H1 (cell line): ENCODE measurements around the gene ZSCAN30. TPM values are rescaled to one million over a fixed set of nuclear protein-coding genes. Genes with fewer than 3 reads are reported as not detected.

Source experiments
- ATF2 ChIP-seq: IDR thresholded peaks from 2 replicates; pipeline ENCODE4 v1.6.1; 2012; ENCODE audit warnings: low read length, inconsistent platforms
- CHD7 ChIP-seq: fragments of 300-600 bp; sonication (generic); IDR thresholded peaks from 2 replicates; pipeline ENCODE4 v1.7.1; 2012; ENCODE audit warnings: low read length, moderate library complexity, mild to moderate bottlenecking, inconsistent platforms; ENCODE audit not compliant: insufficient replicate concordance
- HDAC2 ChIP-seq, 2 experiments: fragments of 300-600 bp in 1 of 2; sonication (generic) in 1 of 2; IDR thresholded peaks; 2 replicates each; pipeline ENCODE4 v1.6.1; 2011 to 2012; ENCODE audit warnings: low read depth in 2 of 2, low read length in 2 of 2, mild to moderate bottlenecking in 2 of 2, moderate library complexity in 2 of 2, borderline replicate concordance in 1 of 2, inconsistent platforms in 1 of 2
- JUN ChIP-seq: IDR thresholded peaks from 2 replicates; pipeline ENCODE4 v1.6.1; 2011; ENCODE audit warnings: low read depth, mild to moderate bottlenecking, improper control_type of control experiment, low read length
- MAX ChIP-seq: IDR thresholded peaks from 2 replicates; pipeline ENCODE4 v1.6.1; 2012; ENCODE audit warnings: inconsistent platforms
- POU5F1 ChIP-seq: IDR thresholded peaks from 2 replicates; pipeline ENCODE4 v1.6.1; 2011; ENCODE audit warnings: low read depth, mild to moderate bottlenecking, low read length, moderate library complexity
- USF2 ChIP-seq: IDR thresholded peaks from 2 replicates; pipeline ENCODE4 v1.6.1; 2011; ENCODE audit warnings: low read length, improper control_type of control experiment
- polyA plus RNA-seq, 7 experiments: library from polyadenylated mRNA; depleted of rRNA in 3 of 7; stranded (reverse) in 5 of 7; unstranded in 2 of 7; fragments of >200 nt in 5 of 7; fragments of 200-250 nt in 2 of 7; gene quantifications; 1 replicate in 5 of 7; 2 replicates in 1 of 7; 4 replicates in 1 of 7; pipeline versions ENCODE4 v1.2.1 to v1.2.3, GENCODE V29; 2011 to 2013; ENCODE audit warnings: missing spikeins in 2 of 7, mixed read lengths in 2 of 7
- total RNA-seq: library from RNA; stranded (reverse); fragmentation: NEBNext Ultra II Directional; extraction: Animal tissue kit (Norgen Biotek cat#: 25700); gene quantifications from 2 replicates; pipeline ENCODE4 v1.2.1, GENCODE V29; 2021

ZSCAN30 gene
- total and polyA plus RNA-seq, 2 of the 8 experiments (the other 6 are each of a cell fraction or from before 2014, with no cell fraction given), result 4.4 to 10.3 TPM

- no peak for TF ChIP-seq CHD7
- TF ChIP-seq JUN, result no peak
- no peak for TF ChIP-seq POU5F1
- peak; percentile 46; the same call in 1 of the 2 replicates for TF ChIP-seq USF2
- TF ChIP-seq ATF2, result peak; percentile 97
- peak; percentile 70 for TF ChIP-seq MAX
- TF ChIP-seq HDAC2 (IDR thresholded peaks at IDR 0.05; ENCODE audit: borderline replicate concordance in 1 of 2, low read depth in 2 of 2, low read length in 2 of 2), result no peak
These were observed at the start of gene ZSCAN30 (continued) for GRCh38 chr18:35290094-35290735.
